ENCODE data around the gene STAT5A. TPM values are rescaled to one million over a fixed set of nuclear protein-coding genes. Genes with fewer than 3 reads are reported as not detected.
A peak's percentile ranks its signal among the peaks of the same experiment; 100 is the strongest.

The STAT5A gene
- total RNA-seq, 1 experiment from 2014 or later = 6.6 TPM

- peaks cover 44% of the 10 kb centered on the region for H3K4me1 Mint-ChIP-seq
- peaks cover 6% of the 10 kb centered on the region for H3K27me3 Mint-ChIP-seq (ENCODE audit: low read depth)
- ATAC-seq (no peak), DNase-seq (ENCODE audit: low spot score) (no peak)
- H3K27ac Mint-ChIP-seq = no peak overlapping the region
- ChIA-PET POLR2A (interaction anchor here (0.7 to 1.2 kb wide), 5 partner anchors 11 to 158 kb away, joined by 3 to 6 read pairs (median 3); partner anchors contain the start of genes STAT3 and STAT5A), CTCF (interaction anchor here (0.6 to 1.9 kb wide), 13 partner anchors 11 to 271 kb away, joined by 3 to 23 read pairs (median 3); partner anchors contain the start of genes CAVIN1, DNAJC7 and STAT5A)
- H3K9me3 Mint-ChIP-seq = no peaks in the 10 kb centered on the region
- no peaks in the 10 kb centered on the region for H3K36me3 Mint-ChIP-seq
- peak overlapping the region; percentile 74 for H3K4me3 Mint-ChIP-seq
- TF ChIP-seq ZNF532 (CRISPR knock-in tag; IDR thresholded peaks at IDR 0.05; ENCODE audit: borderline replicate concordance) = no peak
- TF ChIP-seq, protein P1, sequence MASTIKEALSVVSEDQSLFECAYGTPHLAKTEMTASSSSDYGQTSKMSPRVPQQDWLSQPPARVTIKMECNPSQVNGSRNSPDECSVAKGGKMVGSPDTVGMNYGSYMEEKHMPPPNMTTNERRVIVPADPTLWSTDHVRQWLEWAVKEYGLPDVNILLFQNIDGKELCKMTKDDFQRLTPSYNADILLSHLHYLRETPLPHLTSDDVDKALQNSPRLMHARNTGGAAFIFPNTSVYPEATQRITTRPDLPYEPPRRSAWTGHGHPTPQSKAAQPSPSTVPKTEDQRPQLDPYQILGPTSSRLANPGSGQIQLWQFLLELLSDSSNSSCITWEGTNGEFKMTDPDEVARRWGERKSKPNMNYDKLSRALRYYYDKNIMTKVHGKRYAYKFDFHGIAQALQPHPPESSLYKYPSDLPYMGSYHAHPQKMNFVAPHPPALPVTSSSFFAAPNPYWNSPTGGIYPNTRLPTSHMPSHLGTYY (CRISPR knock-in tag; IDR thresholded peaks at IDR 0.05) = no peak
- TF ChIP-seq AFF4 (CRISPR knock-in tag; IDR thresholded peaks at IDR 0.05; ENCODE audit: borderline replicate concordance) = no peak
- TF ChIP-seq, protein P2, sequence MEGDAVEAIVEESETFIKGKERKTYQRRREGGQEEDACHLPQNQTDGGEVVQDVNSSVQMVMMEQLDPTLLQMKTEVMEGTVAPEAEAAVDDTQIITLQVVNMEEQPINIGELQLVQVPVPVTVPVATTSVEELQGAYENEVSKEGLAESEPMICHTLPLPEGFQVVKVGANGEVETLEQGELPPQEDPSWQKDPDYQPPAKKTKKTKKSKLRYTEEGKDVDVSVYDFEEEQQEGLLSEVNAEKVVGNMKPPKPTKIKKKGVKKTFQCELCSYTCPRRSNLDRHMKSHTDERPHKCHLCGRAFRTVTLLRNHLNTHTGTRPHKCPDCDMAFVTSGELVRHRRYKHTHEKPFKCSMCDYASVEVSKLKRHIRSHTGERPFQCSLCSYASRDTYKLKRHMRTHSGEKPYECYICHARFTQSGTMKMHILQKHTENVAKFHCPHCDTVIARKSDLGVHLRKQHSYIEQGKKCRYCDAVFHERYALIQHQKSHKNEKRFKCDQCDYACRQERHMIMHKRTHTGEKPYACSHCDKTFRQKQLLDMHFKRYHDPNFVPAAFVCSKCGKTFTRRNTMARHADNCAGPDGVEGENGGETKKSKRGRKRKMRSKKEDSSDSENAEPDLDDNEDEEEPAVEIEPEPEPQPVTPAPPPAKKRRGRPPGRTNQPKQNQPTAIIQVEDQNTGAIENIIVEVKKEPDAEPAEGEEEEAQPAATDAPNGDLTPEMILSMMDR (IDR thresholded peaks at IDR 0.05) = no peak
- no peak for TF ChIP-seq JUN (CRISPR knock-in tag; IDR thresholded peaks at IDR 0.05)
- TF ChIP-seq, protein P3, sequence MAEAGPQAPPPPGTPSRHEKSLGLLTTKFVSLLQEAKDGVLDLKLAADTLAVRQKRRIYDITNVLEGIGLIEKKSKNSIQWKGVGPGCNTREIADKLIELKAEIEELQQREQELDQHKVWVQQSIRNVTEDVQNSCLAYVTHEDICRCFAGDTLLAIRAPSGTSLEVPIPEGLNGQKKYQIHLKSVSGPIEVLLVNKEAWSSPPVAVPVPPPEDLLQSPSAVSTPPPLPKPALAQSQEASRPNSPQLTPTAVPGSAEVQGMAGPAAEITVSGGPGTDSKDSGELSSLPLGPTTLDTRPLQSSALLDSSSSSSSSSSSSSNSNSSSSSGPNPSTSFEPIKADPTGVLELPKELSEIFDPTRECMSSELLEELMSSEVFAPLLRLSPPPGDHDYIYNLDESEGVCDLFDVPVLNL (CRISPR knock-in tag; IDR thresholded peaks at IDR 0.05; ENCODE audit: borderline replicate concordance, low read depth) = no peak
- no peak for TF ChIP-seq MAX (CRISPR knock-in tag; IDR thresholded peaks at IDR 0.05)
- no peak for TF ChIP-seq PRDM15 (CRISPR knock-in tag; IDR thresholded peaks at IDR 0.05)
- TF ChIP-seq RELA (CRISPR knock-in tag; IDR thresholded peaks at IDR 0.05; ENCODE audit: borderline replicate concordance) = no peak
- no peak for TF ChIP-seq MYBL2 (CRISPR knock-in tag; IDR thresholded peaks at IDR 0.05)
Measured at GRCh38 chr17:42277342-42277712, 11.0 kb upstream of the STAT5A start.

Measured in WTC11 (cell line).